ENCODE results near the gene GMDS.

DNA sequence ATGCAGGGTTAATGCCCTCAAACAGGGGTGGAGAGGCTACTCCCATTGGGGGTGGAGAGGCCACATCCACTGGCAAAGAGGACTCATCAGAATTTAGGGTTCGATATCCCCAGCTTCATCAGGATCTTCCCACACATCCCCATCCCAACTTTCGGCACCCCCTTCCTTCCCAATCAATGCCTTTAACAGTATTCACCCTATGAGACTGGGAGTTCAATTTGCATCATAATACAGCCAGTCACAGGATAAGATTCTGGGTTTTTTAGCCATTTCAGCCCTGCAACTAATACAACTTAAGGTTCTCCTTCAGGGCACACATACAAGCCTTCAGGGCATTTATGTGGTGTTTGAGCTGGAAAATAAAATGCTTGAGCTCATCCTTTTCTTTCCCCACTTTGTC, 80.9 kb downstream of the GMDS start:
- no peak for TF ChIP-seq EZH2phosphoT487 (IDR thresholded peaks at IDR 0.05; ENCODE audit: unreplicated experiment)
- TF ChIP-seq POLR2AphosphoS5 (IDR thresholded peaks at IDR 0.05; ENCODE audit: low read depth), result no peak
- TF ChIP-seq, protein P1, sequence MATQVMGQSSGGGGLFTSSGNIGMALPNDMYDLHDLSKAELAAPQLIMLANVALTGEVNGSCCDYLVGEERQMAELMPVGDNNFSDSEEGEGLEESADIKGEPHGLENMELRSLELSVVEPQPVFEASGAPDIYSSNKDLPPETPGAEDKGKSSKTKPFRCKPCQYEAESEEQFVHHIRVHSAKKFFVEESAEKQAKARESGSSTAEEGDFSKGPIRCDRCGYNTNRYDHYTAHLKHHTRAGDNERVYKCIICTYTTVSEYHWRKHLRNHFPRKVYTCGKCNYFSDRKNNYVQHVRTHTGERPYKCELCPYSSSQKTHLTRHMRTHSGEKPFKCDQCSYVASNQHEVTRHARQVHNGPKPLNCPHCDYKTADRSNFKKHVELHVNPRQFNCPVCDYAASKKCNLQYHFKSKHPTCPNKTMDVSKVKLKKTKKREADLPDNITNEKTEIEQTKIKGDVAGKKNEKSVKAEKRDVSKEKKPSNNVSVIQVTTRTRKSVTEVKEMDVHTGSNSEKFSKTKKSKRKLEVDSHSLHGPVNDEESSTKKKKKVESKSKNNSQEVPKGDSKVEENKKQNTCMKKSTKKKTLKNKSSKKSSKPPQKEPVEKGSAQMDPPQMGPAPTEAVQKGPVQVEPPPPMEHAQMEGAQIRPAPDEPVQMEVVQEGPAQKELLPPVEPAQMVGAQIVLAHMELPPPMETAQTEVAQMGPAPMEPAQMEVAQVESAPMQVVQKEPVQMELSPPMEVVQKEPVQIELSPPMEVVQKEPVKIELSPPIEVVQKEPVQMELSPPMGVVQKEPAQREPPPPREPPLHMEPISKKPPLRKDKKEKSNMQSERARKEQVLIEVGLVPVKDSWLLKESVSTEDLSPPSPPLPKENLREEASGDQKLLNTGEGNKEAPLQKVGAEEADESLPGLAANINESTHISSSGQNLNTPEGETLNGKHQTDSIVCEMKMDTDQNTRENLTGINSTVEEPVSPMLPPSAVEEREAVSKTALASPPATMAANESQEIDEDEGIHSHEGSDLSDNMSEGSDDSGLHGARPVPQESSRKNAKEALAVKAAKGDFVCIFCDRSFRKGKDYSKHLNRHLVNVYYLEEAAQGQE (IDR thresholded peaks at IDR 0.05; ENCODE audit: unreplicated experiment), result no peak
- TF ChIP-seq, protein P2, sequence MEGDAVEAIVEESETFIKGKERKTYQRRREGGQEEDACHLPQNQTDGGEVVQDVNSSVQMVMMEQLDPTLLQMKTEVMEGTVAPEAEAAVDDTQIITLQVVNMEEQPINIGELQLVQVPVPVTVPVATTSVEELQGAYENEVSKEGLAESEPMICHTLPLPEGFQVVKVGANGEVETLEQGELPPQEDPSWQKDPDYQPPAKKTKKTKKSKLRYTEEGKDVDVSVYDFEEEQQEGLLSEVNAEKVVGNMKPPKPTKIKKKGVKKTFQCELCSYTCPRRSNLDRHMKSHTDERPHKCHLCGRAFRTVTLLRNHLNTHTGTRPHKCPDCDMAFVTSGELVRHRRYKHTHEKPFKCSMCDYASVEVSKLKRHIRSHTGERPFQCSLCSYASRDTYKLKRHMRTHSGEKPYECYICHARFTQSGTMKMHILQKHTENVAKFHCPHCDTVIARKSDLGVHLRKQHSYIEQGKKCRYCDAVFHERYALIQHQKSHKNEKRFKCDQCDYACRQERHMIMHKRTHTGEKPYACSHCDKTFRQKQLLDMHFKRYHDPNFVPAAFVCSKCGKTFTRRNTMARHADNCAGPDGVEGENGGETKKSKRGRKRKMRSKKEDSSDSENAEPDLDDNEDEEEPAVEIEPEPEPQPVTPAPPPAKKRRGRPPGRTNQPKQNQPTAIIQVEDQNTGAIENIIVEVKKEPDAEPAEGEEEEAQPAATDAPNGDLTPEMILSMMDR (conservative IDR thresholded peaks at IDR 0.05; ENCODE audit: low read depth in 2 of 2), result no peak
- no peak for TF ChIP-seq EZH2 (IDR thresholded peaks at IDR 0.05; ENCODE audit: low read depth, unreplicated experiment)
